HL-60 (cell line): ENCODE results near the gene HLA-F.

Experiments
- DNase-seq, 2 experiments: peaks; one replicate each; pipeline ENCODE4 v3.0.0-alpha.2; 2010 to 2020; ENCODE audit warnings: low read depth in 1 of 2, low spot score in 1 of 2
- H3K27ac ChIP-seq: fragments of 250-450 bp; sonication (Bioruptor Pico); replicated peaks from 2 replicates; pipeline ENCODE4 v1.5.1; 2020; ENCODE audit warnings: mild to moderate bottlenecking, moderate library complexity
- H3K27me3 ChIP-seq: fragments of 250-450 bp; sonication (Bioruptor Pico); 2 replicates; pipeline ENCODE4 v1.5.1; 2021; ENCODE audit warnings: mild to moderate bottlenecking, moderate library complexity; ENCODE audit not compliant: insufficient read depth, poor library complexity, severe bottlenecking
- H3K4me3 ChIP-seq: replicated peaks from 2 replicates; pipeline ENCODE4 v1.5.1; 2011; ENCODE audit warnings: mild to moderate bottlenecking, control low read depth, low read length; ENCODE audit not compliant: insufficient read depth
- CTCF ChIP-seq: IDR thresholded peaks from one replicate; pipeline ENCODE4 v1.5.1; 2011; ENCODE audit warnings: low read length, control low read depth, inconsistent platforms; ENCODE audit not compliant: insufficient read depth
- GABPA ChIP-seq: IDR thresholded peaks from 2 replicates; pipeline ENCODE4 v1.6.1; 2012; ENCODE audit warnings: low read depth
- POLR2AphosphoS5 ChIP-seq: IDR thresholded peaks from 2 replicates; pipeline ENCODE4 v1.6.1; 2012; ENCODE audit warnings: low read depth
- REST ChIP-seq: IDR thresholded peaks from 2 replicates; pipeline ENCODE4 v1.6.1; 2012; ENCODE audit warnings: low read depth; ENCODE audit not compliant: insufficient replicate concordance
- SPI1 ChIP-seq: IDR thresholded peaks from 2 replicates; pipeline ENCODE4 v1.6.1; 2012; ENCODE audit warnings: low read depth, mild to moderate bottlenecking, borderline replicate concordance

The HLA-F gene

GRCh38 chr6:29747688-29748250 lies 24.5 kb downstream of the HLA-F start:
- TF ChIP-seq POLR2AphosphoS5 = no peak
- TF ChIP-seq SPI1 = no peak
- TF ChIP-seq REST = no peak
- no peak for TF ChIP-seq GABPA
- no peak for TF ChIP-seq CTCF
- H3K27me3 ChIP-seq = peaks cover 25% of the 10 kb centered on the region
- no peak for DNase-seq
- no peak overlapping the region for H3K27ac ChIP-seq
- H3K4me3 ChIP-seq = no peak overlapping the region

GRCh38 chr6:29748391-29749307 lies 25.4 kb downstream of the HLA-F start:
- Histone ChIP-seq H3K27ac (no peak overlapping the region), H3K27me3 (peaks cover 25% of the 10 kb centered on the region), H3K4me3 (peak overlapping the region; percentile 22)
- DNase-seq = peak; percentile 7 to 17
- TF ChIP-seq REST (no peak), POLR2AphosphoS5 (no peak)

- TF ChIP-seq CTCF = no peak
- TF ChIP-seq POLR2AphosphoS5 = no peak
- TF ChIP-seq GABPA = no peak
- TF ChIP-seq SPI1 = no peak
- TF ChIP-seq REST = no peak
- DNase-seq = no peak
- Histone ChIP-seq H3K27me3 (peaks cover 25% of the 10 kb centered on the region), H3K27ac (no peak overlapping the region), H3K4me3 (no peak overlapping the region)
These were observed 26.1 kb downstream of the HLA-F start for GRCh38 chr6:29749308-29749662.
